K562 (cell line): ENCODE measurements around the gene TXNIP. TPM values are rescaled to one million over a fixed set of nuclear protein-coding genes. Genes with fewer than 3 reads are reported as not detected.

Experiments used
- ATAC-seq: fragments of 200-7000 bp; cut with Tn5 transposase; 3 replicates; pipeline ENCODE4 v1.9.1; 2020; ENCODE audit warnings: moderate library complexity
- BruUV-seq: library from RNA; stranded (reverse); fragments of 400-500 nt; replicated peaks from 2 replicates; lab custom pipeline; 2021; lab: Mats Ljungman, UMichigan
- CTCF ChIA-PET: fragments of 300-600 bp; formaldehyde crosslinking; extraction: SDS; loops from one replicate; lab custom pipeline; 2021; ENCODE audit warnings: low intra/inter-chr PET ratio; lab: Yijun Ruan, JAX
- POLR2A ChIA-PET: fragments of 300-600, 350-650 bp; sonication (Branson Sonifier 250); formaldehyde crosslinking; extraction: SDS; loops from one replicate; lab custom pipeline; 2021; ENCODE audit warnings: antibody characterized with exemption, inconsistent platforms; lab: Yijun Ruan, JAX
- DNase-seq, 4 experiments: peaks; one replicate each; pipeline versions ENCODE4 v3.0.0 to v3.0.0-alpha.2; 2011 to 2018; ENCODE audit warnings: low spot score in 3 of 4, mixed read lengths in 3 of 4; ENCODE audit errors: extremely low read depth in 1 of 4
- FAIRE-seq: peaks from 2 replicates; lab custom pipeline; 2011; peaks lifted over from hg19 to GRCh38; lab: Jason Lieb, UNC
- H2AFZ ChIP-seq: 2 replicates; pipeline ENCODE4 v1.6.0; 2011; ENCODE audit warnings: low read depth, low read length, control low read depth, inconsistent platforms
- H3K27ac ChIP-seq: fragments of 200-600 bp; 3 replicates; pipeline ENCODE4 v1.8.0; 2011; ENCODE audit warnings: low read depth, mild to moderate bottlenecking, control low read depth, inconsistent platforms, low read length, moderate library complexity, mixed read lengths; ENCODE audit errors: extremely low read depth
- H3K27me3 ChIP-seq, 2 experiments: fragments of 300-600 bp in 1 of 2; 2 replicates in 1 of 2; 3 replicates in 1 of 2; pipeline versions ENCODE4 v1.6.0 to v1.8.0; 2011; ENCODE audit warnings: inconsistent platforms in 2 of 2, low read length in 2 of 2, mild to moderate bottlenecking in 1 of 2, mixed read lengths in 1 of 2, moderate library complexity in 1 of 2; ENCODE audit not compliant: control insufficient read depth in 2 of 2, insufficient read depth in 2 of 2
- H3K36me3 ChIP-seq: fragments of 300-600 bp; 3 replicates; pipeline ENCODE4 v1.8.0; 2011; ENCODE audit warnings: mild to moderate bottlenecking, low read length, inconsistent platforms; ENCODE audit not compliant: control insufficient read depth, insufficient read depth
- H3K4me1 ChIP-seq, 2 experiments: fragments of 200-600 bp in 1 of 2; replicated peaks in 1 of 2; 2 replicates in 1 of 2; 3 replicates in 1 of 2; pipeline versions ENCODE4 v1.5.1 to v1.8.0; 2011; ENCODE audit warnings: inconsistent platforms in 2 of 2, low read length in 2 of 2, mild to moderate bottlenecking in 1 of 2, mixed read lengths in 1 of 2, moderate library complexity in 1 of 2; ENCODE audit not compliant: control insufficient read depth in 2 of 2, insufficient read depth in 2 of 2
- H3K4me2 ChIP-seq: 2 replicates; pipeline ENCODE4 v1.6.1; 2011; ENCODE audit warnings: low read length, control low read depth, inconsistent platforms, mixed read lengths; ENCODE audit not compliant: insufficient read depth
- H3K4me3 ChIP-seq: fragments of 200-600 bp; sonication (generic), shearing (Covaris generic); 2 replicates; pipeline ENCODE4 v1.5.1; 2016; ENCODE audit warnings: control low read depth, inconsistent platforms
- H3K79me2 ChIP-seq: fragments of 200-600 bp; 3 replicates; pipeline ENCODE4 v1.8.0; 2011; ENCODE audit warnings: low read length, inconsistent platforms; ENCODE audit not compliant: control insufficient read depth, insufficient read depth
- H3K9ac ChIP-seq, 2 experiments: 2 replicates each; pipeline versions ENCODE4 v1.6.0 to v1.6.1; 2011; ENCODE audit warnings: low read depth in 2 of 2, low read length in 2 of 2, control low read depth in 1 of 2, inconsistent platforms in 1 of 2, mild to moderate bottlenecking in 1 of 2, mixed read lengths in 1 of 2; ENCODE audit not compliant: insufficient read depth in 1 of 2
- H3K9me1 ChIP-seq: one replicate; pipeline ENCODE4 v1.6.0; 2011; ENCODE audit warnings: inconsistent platforms, mild to moderate bottlenecking, low read length, moderate library complexity; ENCODE audit not compliant: control insufficient read depth, insufficient read depth
- H3K9me3 ChIP-seq: replicated peaks from 2 replicates; pipeline ENCODE4 v1.5.1; 2011; ENCODE audit warnings: low read depth, low read length, inconsistent platforms; ENCODE audit not compliant: control insufficient read depth, insufficient read depth
- H4K20me1 ChIP-seq: replicated peaks from 2 replicates; pipeline ENCODE4 v1.6.1; 2011; ENCODE audit warnings: low read length, inconsistent platforms, mixed read lengths; ENCODE audit not compliant: control insufficient read depth, insufficient read depth
- ATF1 ChIP-seq, 2 experiments: fragments of 450-650 bp in 1 of 2; IDR thresholded peaks; 2 replicates each; pipeline ENCODE4 v1.6.1; 2016; ENCODE audit warnings: missing compliant biosample characterization in 1 of 2, missing genetic modification characterization in 1 of 2
- CREB3L1 ChIP-seq: fragments of 450-650 bp; IDR thresholded peaks from 2 replicates; pipeline ENCODE4 v1.6.1; 2014; ENCODE audit warnings: low read depth, mild to moderate bottlenecking, moderate library complexity, borderline replicate concordance
- POLR2AphosphoS5 ChIP-seq: IDR thresholded peaks from 2 replicates; pipeline ENCODE4 v1.6.1; 2011; ENCODE audit warnings: mild to moderate bottlenecking, low read depth, low read length, moderate library complexity; ENCODE audit not compliant: control insufficient read depth, insufficient read depth
- PYGO2 ChIP-seq: fragments of 450-650 bp; IDR thresholded peaks from 2 replicates; pipeline ENCODE4 v1.6.1; 2016; ENCODE audit warnings: mild to moderate bottlenecking, missing genetic modification characterization, moderate library complexity, missing compliant biosample characterization
- RB1 ChIP-seq: fragments of 450-650 bp; IDR thresholded peaks from 2 replicates; pipeline ENCODE4 v1.6.1; 2017; ENCODE audit warnings: low read depth, mild to moderate bottlenecking
- RBM22 ChIP-seq: fragments of 200-400 bp; formaldehyde crosslinking; IDR thresholded peaks from 2 replicates; pipeline ENCODE4 v1.6.1; 2018; ENCODE audit warnings: low read length, low read depth; ENCODE audit not compliant: poor library complexity, severe bottlenecking
- RFX1 ChIP-seq: fragments of 450-650 bp; IDR thresholded peaks from 2 replicates; pipeline ENCODE4 v1.6.1; 2016; ENCODE audit warnings: mild to moderate bottlenecking, moderate library complexity
- SREBF2 ChIP-seq: sonication (generic); formaldehyde crosslinking; IDR thresholded peaks from 2 replicates; pipeline ENCODE4 v1.4.0; 2020; ENCODE audit warnings: mild to moderate bottlenecking, missing genetic modification reagents
- XRCC3 ChIP-seq: fragments of 450-650 bp; IDR thresholded peaks from 2 replicates; pipeline ENCODE4 v1.6.1; 2017; ENCODE audit warnings: mild to moderate bottlenecking, moderate library complexity
- ZNF175 ChIP-seq: fragments of 200-800 bp; sonication (Bioruptor generic); IDR thresholded peaks from 2 replicates; pipeline ENCODE4 v1.6.1; 2016; ENCODE audit warnings: low read depth, mild to moderate bottlenecking, missing genetic modification characterization, missing compliant biosample characterization
- ZNF584 ChIP-seq: fragments of 200-800 bp; sonication (Bioruptor generic); IDR thresholded peaks from 2 replicates; pipeline ENCODE4 v1.6.1; 2016; ENCODE audit warnings: low read depth, mild to moderate bottlenecking, missing genetic modification characterization, missing compliant biosample characterization
- WGBS: fragments of 100-300 bp; shearing (Covaris generic); methylation state at CpG from one replicate; pipeline ENCODE4 v1.1.6; 2016; ENCODE audit warnings: low coverage, mixed read lengths; ENCODE audit not compliant: insufficient coverage; ENCODE audit errors: missing lambda C conversion rate; 5-methylcytosine and 5-hydroxymethylcytosine counted together
- in situ Hi-C: fragments of 300-500 bp; cut with MboI; formaldehyde crosslinking; loops from 4 replicates; pipeline ENCODE4 v1.15.0; 2018; ENCODE audit warnings: inconsistent platforms, mixed read lengths
- intact Hi-C: fragments of 100-400 bp; cut with micrococcal nuclease; formaldehyde crosslinking; loops from 2 replicates; pipeline ENCODE4 v1.14.2; 2022
- polyA plus RNA-seq, 8 experiments: library from polyadenylated mRNA; depleted of rRNA in 4 of 8; stranded (reverse) in 5 of 8; unstranded in 3 of 8; fragments of >200 nt; fragmentation: Nextera tagmentation in 2 of 8; fragmentation: Illumina TruSeq in 1 of 8; extraction: Ambion mirVana in 2 of 8; extraction: Trizol in 1 of 8; gene quantifications; 2 replicates each; pipeline versions ENCODE4 v1.2.1 to v1.2.3, GENCODE V29; 2011 to 2014; ENCODE audit warnings: inconsistent platforms in 1 of 8, missing spikeins in 1 of 8
- total RNA-seq, 7 experiments: library from RNA; depleted of rRNA in 6 of 7; stranded (reverse); fragments of >200 nt in 6 of 7; fragmentation: Illumina TruSeq in 2 of 7; extraction: Trizol in 2 of 7; gene quantifications; 2 replicates each; pipeline versions ENCODE4 v1.2.1 to v1.2.3, GENCODE V29; 2011 to 2021; ENCODE audit warnings: low replicate concordance in 1 of 7
- TF ChIP-seq, protein P1 (sequence below): sonication (generic); formaldehyde crosslinking; IDR thresholded peaks from 2 replicates; pipeline ENCODE4 v1.8.0; 2022; ENCODE audit warnings: missing genetic modification reagents, mild to moderate bottlenecking, moderate library complexity, borderline replicate concordance
- TF ChIP-seq, protein P2 (sequence below): fragments of 250-450 bp; sonication (Bioruptor Pico); IDR thresholded peaks from 2 replicates; pipeline ENCODE4 v1.4.0; 2020; ENCODE audit warnings: borderline replicate concordance

Gene TXNIP
- total and polyA plus RNA-seq, 9 of the 15 experiments (the other 6 are each of a cell fraction or from before 2014, with no cell fraction given): 120 to 499 (median 257) TPM

DNA sequence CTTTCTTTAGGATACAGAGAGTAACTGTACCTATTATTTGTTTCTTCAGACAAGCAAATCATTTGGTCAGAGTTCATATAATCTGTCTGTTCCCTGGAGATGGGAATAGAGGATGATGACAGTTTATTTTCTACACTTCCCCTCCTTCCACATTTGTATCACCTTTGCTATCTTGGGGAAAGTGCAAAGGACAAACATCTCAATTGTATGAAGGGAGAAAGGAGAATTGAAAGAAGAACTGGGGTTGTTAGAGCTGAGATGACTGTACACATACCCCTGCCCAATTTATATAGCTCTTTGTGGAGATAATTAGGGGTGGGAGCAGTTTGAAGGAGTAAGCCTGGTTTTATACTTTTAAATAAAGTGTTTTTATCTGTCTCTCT, 17.9 kb downstream of the TXNIP start (continued):
- no peak for TF ChIP-seq ZNF584
- 0 out of 2 replicates have a peak, but pooled peaks have one; percentile 22 for TF ChIP-seq ZNF175
- no peak for TF ChIP-seq ATF1 (CRISPR knock-in tag; IDR thresholded peaks at IDR 0.05)
- no peak for TF ChIP-seq ATF1 (tag; IDR thresholded peaks at IDR 0.05)
- TF ChIP-seq SREBF2: 0 out of 2 replicates have a peak, but pooled peaks have one; percentile 83
- no peak for TF ChIP-seq PYGO2
- TF ChIP-seq RBM22: no peak

GRCh38 chr1:145977486-145978470, 18.6 kb downstream of the TXNIP start:
- Histone ChIP-seq H3K36me3 (peaks cover 16% of the 10 kb centered on the region), H3K4me1 (peaks cover 21 to 53% of the 10 kb centered on the region in 2 experiments), H3K4me3 (no peak overlapping the region), H3K9me1 (no peaks in the 10 kb centered on the region), H3K27ac (peak overlapping the region; percentile 96), H3K9me3 (no peaks in the 10 kb centered on the region), H4K20me1 (no peaks in the 10 kb centered on the region), H2AFZ (peak overlapping the region; percentile 43), H3K79me2 (peaks cover 25% of the 10 kb centered on the region), H3K27me3 (no peaks in the 10 kb centered on the region), H3K4me2 (peak overlapping the region; percentile 73), H3K9ac (peak overlapping the region; percentile 31 to 81; a peak in 3 of 4 replicates)
- in situ Hi-C loops: no loop called here
- FAIRE-seq (peak; percentile 92), DNase-seq (peak; percentile 67 to 90 (median 76)), ATAC-seq (peak; percentile 64)
- BruUV-seq: no TSS peak
- CTCF ChIA-PET: interaction anchor here (0.6 to 3.8 kb wide), 6 partner anchors 22 to 137 kb away, joined by 3 to 37 read pairs (median 4); no protein-coding TSS in a partner anchor
- POLR2A ChIA-PET: interaction anchor here (1.0 to 15.5 kb wide), 10 partner anchors 13 to 60 kb away, joined by 3 to 320 read pairs (median 3); partner anchors contain the start of genes ANKRD34A, POLR3GL, RBM8A and TXNIP
- intact Hi-C loops: loop anchor here (1.0 kb wide), 4 partner anchors 30 to 132 kb away; partner anchors contain the start of gene NUDT17
- 9% methylated on average over 9 of the region's 9 CpGs for WGBS
- TF ChIP-seq RFX1 (0 out of 2 replicates have a peak, but pooled peaks have one; percentile 12), RB1 (peak; percentile 56; the same call in 1 of the 2 replicates), POLR2AphosphoS5 (no peak), CREB3L1 (no peak), XRCC3 (no peak)
- TF ChIP-seq, protein P1, sequence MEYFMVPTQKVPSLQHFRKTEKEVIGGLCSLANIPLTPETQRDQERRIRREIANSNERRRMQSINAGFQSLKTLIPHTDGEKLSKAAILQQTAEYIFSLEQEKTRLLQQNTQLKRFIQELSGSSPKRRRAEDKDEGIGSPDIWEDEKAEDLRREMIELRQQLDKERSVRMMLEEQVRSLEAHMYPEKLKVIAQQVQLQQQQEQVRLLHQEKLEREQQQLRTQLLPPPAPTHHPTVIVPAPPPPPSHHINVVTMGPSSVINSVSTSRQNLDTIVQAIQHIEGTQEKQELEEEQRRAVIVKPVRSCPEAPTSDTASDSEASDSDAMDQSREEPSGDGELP (CRISPR knock-in tag): no peak
- TF ChIP-seq, protein P2, sequence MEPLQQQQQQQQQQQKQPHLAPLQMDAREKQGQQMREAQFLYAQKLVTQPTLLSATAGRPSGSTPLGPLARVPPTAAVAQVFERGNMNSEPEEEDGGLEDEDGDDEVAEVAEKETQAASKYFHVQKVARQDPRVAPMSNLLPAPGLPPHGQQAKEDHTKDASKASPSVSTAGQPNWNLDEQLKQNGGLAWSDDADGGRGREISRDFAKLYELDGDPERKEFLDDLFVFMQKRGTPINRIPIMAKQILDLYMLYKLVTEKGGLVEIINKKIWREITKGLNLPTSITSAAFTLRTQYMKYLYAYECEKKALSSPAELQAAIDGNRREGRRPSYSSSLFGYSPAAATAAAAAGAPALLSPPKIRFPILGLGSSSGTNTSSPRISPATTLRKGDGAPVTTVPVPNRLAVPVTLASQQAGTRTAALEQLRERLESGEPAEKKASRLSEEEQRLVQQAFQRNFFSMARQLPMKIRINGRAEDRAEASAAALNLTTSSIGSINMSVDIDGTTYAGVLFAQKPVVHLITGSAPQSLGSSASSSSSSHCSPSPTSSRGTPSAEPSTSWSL (CRISPR knock-in tag): no peak
